KG1 (cell line): ENCODE results near the gene PDLIM1.

Experiments used
- DNase-seq: peaks from one replicate; lab custom pipeline; 2025; lab: John Stamatoyannopoulos, UW

The PDLIM1 gene

DNA sequence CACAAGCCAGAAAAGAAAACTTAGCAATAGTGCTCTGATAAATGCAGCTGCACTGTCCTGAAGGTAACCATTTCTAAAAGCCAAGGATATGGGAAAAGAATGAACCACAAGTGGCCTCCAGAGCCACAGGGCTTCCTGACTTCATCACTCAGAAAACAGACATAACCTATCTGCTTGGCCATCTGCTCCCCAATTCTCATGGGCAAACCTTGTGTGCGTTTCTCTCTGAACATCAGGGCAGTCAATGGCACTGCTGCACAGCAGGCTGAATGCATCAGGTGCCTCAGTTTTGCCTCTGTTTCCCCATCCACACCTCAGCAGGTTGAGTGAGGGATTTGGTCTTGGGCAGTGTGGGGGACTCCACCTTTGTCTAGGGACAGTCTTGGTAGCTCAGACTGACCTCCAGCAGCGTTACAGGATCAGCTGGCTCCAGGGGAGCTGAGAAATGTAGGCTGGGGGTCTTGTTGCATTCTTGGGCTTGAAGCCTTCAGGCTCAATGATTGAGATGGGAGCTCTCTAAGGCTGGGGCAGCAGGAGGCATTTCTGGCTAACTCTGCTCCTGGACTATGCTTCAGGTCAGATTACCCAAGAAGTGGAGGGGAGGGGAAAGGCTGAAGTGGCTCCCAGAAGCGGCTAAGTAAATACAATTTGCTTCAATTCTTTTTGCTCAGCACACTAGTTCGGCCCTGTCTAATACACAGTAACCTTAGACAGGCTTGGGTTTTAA is 23.6 kb upstream of the PDLIM1 start:
- no peak for DNase-seq

GRCh38 chr10:95312986-95313495 is 22.2 kb upstream of the PDLIM1 start:
- no peak for DNase-seq

DNA sequence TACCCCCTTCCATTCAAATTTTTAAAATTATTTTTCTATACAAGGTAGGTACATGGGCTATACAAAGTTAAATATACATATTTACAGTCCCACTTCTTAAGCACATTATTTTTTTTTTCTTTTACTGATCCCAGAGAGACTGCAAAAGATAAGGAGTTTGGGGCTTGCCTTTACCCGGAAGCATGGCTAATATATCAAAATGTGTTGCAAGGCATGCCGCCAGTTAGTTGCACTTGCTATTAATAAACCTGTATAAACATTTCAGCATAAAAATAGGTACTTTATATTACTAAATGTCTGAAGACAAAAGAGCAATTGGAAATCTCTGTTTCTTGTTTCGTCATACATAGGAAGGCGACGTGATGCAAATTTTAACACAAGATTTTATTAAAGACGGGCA is 21.5 kb upstream of the PDLIM1 start:
- DNase-seq, result no peak

DNA sequence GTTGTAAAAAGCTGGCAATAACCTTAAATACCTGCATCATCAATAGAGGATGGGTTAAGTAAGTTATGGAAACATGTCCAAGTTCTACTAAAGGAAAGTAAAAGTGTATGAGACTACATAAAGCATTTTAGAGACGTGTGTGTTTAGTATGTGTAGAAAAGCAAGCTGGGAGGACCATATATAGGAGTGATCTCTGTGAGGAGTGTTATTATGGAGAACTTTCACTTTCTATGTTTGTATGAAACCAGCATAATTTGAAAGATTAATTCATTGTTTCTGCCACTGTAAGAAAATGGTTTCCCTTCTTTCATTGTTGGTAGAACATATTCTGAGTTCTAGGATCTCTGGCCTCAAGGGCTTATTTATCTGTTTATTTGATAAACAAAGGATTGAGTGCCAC is 19.2 kb upstream of the PDLIM1 start:
- DNase-seq, result no peak

- DNase-seq, result no peak
Observed at GRCh38 chr10:95308389-95309302, 17.8 kb upstream of the PDLIM1 start.

GRCh38 chr10:95306851-95307250 is 16.0 kb upstream of the PDLIM1 start:
- DNase-seq, result no peak

- no peak for DNase-seq
Observed at GRCh38 chr10:95306318-95306650, 15.5 kb upstream of the PDLIM1 start.

- DNase-seq, result no peak
Observed at GRCh38 chr10:95305606-95306317, 15.0 kb upstream of the PDLIM1 start.

DNA sequence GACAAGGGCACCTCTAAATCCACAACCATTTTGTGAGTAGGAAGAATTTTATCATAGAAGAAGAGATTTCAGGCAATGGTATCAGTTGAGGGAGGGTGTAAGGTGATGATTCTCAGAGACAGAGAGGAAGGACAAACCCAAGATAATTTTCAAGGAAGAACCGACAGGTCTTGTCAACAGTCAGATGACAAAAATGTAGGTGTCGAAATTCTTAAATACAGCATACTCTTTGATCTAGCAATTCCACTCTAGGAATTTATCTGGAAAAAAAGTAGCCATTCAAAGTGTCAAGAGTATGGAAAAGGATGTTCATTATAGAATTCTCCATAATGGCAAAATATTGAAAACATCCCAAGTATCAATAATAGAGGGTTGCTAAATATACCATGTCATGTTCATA is 14.2 kb upstream of the PDLIM1 start:
- DNase-seq, result no peak

- DNase-seq, result no peak
Observed at GRCh38 chr10:95304463-95304862, 13.7 kb upstream of the PDLIM1 start.

GRCh38 chr10:95303950-95304349 is 13.1 kb upstream of the PDLIM1 start:
- DNase-seq, result no peak

DNA sequence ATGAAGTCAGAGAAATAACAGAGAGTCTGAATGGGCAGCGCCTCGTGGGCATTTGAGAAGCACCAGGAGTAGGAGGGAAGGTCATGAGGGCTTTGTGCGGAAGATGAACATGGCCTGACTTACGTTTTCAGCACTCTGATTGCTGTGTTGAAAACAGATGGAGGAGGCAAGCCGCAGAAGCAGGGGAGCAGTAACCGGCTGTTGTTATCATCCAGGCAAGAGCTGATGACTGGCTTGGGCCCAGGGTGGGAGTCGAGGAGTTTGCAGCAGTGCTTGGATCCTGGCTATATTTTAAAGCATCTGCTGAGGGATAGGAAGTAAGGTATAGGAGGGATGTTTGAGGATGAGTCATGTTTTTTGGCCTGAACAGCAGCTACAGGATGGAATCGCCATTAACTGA is 12.7 kb upstream of the PDLIM1 start:
- DNase-seq, result no peak

GRCh38 chr10:95300022-95300539 is 9.3 kb upstream of the PDLIM1 start:
- no peak for DNase-seq

DNA sequence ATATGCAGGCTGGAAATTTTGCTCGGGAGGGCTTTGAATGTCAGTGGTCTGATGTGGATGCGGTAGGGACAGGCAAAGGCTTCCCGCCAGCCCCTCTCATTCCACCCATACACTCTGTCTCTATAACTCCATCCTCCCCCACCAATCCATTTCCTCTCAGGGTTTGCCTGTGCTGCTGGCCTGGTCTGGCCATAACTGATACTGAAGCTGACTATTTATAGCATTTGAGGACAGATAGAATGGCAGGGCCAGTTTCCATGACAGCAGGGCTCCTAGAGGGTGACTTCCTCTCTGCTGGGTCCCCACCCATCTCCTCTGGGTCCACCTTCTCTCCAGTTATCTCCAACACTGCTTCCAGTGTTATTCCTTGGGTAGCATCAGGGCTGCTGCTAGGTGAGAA is 6.6 kb upstream of the PDLIM1 start:
- no peak for DNase-seq

DNA sequence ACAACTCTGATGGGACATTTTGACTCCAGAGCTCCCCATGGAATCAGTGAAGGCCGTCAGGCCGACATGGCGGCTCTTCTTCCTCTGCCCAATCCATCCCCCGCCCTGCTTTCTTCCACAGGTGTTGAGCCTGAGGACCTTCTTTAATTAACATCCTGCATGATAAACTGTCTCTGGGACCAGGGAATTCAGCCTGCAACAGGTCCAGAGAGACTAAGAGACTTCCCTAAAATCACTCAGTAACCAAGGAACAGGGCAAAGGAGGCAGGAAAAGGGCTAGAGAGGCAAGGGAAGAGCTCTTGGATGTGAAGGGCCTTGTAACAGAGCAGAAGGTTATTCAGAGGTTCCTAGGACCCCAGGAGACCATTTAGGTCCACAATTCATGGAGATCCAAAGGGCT is 6.0 kb upstream of the PDLIM1 start:
- no peak for DNase-seq

DNA sequence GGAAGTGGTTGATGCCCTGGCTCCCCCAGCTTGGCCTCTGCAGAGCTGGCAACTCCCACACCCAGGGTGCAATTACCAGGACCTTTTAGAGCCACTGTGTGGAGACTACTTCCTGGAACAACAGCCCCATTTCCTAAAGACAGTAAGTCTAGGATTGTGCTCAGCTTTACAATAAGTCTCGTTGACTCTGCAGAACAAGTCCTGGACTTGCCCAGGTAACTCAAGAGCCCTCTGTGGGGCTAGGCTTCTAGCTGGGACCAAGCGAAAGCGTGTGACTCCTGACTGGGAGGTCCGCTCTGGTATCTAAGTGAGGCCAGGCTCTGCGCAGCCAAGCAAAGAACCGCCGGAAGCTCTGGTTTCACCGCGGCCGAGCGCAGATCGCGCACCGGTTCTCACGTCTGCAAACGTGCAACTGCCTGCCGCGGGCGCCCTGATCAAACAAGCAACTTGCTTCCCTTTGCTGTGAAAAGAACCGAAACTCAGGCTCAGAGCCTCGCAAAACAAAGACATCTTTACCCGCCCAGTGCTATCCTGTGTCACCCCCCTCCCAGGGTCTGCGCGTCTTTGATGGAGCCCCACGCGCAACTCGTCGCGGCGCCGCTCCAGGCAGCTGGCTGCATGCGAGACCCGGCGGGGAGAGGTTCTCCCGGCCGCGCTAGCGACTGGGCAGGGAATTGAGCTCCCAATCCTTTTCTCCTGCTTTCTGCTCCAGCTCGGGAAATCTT is 4.4 kb upstream of the PDLIM1 start:
- DNase-seq, result no peak

- no peak for DNase-seq
Observed at GRCh38 chr10:95293631-95294030, 2.8 kb upstream of the PDLIM1 start.

GRCh38 chr10:95291365-95292039 is 699 bp upstream of the PDLIM1 start:
- no peak for DNase-seq

DNA sequence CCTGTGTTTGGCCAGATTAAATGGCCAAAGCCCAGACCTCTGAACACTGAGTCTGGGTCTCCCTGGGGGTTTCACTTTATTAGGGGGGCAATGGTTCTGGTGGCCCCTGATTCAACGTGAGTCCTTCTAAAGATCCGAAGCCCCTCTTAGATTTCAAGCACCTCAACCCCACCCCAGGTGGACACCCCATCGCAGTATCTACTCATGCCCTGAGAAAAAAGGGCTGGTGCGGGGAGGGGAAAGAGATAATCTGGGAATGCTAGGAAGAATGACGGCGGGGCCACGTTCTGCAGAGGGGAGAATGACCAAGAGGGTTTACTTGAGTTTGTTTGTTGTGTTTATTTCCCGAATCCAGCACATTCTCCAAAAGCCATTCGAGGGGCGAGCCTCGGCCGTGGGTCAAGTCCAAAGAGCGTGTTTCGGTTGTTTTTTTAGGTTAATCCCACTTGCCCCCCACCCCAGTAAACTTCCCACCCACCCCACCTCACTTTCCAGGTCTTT is 832 bp downstream of the PDLIM1 start:
- DNase-seq, result no peak

- DNase-seq, result no peak
Observed at GRCh38 chr10:95289003-95289920, 1.5 kb downstream of the PDLIM1 start.
